PC-9 (cell line): ENCODE measurements around the gene HBG2.

Experiments used
- CTCF ChIP-seq: fragments of 200-600 bp; sonication (generic); conservative IDR thresholded peaks from 2 replicates; pipeline ENCODE4 v1.6.1; 2017; ENCODE audit warnings: mixed run types, antibody characterized with exemption, mild to moderate bottlenecking, moderate library complexity
- EZH2 ChIP-seq: fragments of 200-600 bp; sonication (generic); IDR thresholded peaks from 2 replicates; pipeline ENCODE4 v1.8.0; 2017; ENCODE audit warnings: antibody characterized with exemption, low read depth

- TF ChIP-seq CTCF: no peak
- no peak for TF ChIP-seq EZH2
These were observed 11.3 kb upstream of the HBG2 start for GRCh38 chr11:5265832-5266231.
